GM23248 (cell line): Measurements from ENCODE around the gene AGAP1.

ENCODE experiments used
- EZH2 ChIP-seq: fragments of 200-600 bp; sonication (generic); IDR thresholded peaks from 2 replicates; pipeline ENCODE4 v1.6.1; 2018; ENCODE audit warnings: antibody characterized with exemption, mild to moderate bottlenecking; ENCODE audit not compliant: insufficient read depth, poor library complexity, severe bottlenecking
- EZH2phosphoT487 ChIP-seq: fragments of 200-600 bp; sonication (generic); IDR thresholded peaks from 2 replicates; pipeline ENCODE4 v1.6.1; 2018; ENCODE audit warnings: antibody characterized with exemption, moderate library complexity, mild to moderate bottlenecking, low read depth; ENCODE audit not compliant: insufficient read depth

- TF ChIP-seq EZH2 (no peak), EZH2phosphoT487 (no peak)
Observed at GRCh38 chr2:235636546-235636945, 142.7 kb downstream of the AGAP1 start.
